GM19397 (cell line): ENCODE measurements around the gene RNLS.

Source experiments
- ATAC-seq: cut with Tn5 transposase; IDR thresholded peaks from one replicate; pipeline ENCODE4 v1.9.1; 2021; ENCODE audit warnings: mild to moderate bottlenecking, moderate library complexity; ENCODE audit not compliant: unreplicated experiment

The RNLS gene

DNA sequence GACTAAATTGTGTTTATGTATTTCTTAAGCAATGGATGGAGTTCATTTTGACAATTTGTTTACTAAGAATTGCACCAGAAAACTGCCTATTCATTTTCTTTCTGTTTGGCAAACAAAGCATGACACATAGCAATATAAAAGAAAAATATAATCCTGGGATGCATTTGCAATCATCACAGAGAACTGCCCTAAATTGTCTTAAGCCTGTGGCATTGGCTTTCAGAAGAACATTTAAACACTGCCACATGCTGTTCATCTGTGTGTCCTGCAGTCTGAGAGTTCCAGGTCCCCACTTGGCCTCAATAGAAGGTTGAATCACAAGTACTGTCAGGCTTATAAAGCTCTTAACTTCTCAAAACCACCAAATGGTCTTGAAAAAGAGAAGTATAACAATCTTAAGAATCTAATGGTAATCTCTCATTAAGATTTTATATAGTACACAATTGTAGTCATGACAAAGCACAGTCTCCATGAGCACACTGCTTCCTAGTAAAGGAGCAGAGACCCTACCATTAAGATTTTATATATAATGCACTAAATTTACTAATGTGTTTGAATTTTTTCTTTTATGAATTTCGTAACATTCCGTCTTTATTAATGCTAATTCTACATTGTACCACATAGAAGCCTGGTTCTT is 29.9 kb downstream of the RNLS start:
- ATAC-seq: no peak

DNA sequence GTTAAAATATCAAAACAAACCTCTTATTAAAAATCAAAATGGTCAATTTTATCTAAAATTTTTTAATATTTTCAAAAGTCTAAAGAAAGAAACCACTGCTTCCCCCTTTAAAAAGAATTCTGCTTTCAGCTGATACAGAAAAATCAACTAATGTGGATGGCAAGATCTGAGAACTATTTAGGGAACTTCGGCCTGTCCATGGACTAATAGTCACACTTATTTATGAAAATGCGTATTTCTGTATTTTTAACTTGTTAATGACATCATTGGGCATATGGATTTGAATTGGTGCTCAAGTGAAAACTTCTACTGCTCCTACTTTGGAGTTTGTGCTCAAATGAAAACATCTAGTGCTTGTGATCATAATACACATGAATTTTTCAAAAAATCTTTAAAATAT is 31.9 kb downstream of the RNLS start:
- no peak for ATAC-seq

DNA sequence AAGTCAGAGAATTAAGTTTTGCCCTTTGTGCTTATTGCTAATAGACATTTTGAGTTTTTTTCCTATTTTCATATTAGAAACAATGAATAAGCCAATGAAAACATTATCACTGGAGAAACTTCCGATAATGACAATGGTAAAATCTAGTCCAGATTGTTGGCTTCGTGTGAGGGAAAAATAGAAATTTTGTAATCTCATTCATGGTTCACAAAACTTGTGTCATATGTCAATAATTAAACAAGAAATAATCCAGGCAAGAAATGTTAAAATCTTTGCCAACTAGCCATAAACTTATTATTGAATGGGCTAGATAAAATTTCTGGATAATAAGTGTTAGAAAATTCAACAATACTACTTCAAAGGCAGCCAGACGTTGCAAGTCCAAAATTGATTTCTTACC is 36.6 kb downstream of the RNLS start:
- no peak for ATAC-seq

DNA sequence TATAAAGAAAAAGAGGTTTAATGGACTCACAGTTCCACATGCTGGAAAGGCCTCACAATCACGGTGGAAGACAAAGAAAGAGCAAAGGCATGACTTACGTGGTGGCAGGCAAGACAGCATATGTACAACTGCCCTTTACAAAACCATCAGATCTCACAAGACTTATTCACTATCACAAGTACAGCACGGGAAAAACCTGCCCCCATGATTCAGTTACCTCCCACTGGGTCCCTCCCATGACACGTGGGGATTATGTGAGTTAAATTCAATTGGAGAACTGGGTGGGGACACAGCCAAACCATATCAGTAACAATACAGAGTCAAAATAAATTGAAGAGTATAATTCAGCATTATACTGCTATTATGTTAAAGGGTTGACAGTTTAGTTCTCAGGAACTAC is 37.8 kb downstream of the RNLS start:
- ATAC-seq: no peak

DNA sequence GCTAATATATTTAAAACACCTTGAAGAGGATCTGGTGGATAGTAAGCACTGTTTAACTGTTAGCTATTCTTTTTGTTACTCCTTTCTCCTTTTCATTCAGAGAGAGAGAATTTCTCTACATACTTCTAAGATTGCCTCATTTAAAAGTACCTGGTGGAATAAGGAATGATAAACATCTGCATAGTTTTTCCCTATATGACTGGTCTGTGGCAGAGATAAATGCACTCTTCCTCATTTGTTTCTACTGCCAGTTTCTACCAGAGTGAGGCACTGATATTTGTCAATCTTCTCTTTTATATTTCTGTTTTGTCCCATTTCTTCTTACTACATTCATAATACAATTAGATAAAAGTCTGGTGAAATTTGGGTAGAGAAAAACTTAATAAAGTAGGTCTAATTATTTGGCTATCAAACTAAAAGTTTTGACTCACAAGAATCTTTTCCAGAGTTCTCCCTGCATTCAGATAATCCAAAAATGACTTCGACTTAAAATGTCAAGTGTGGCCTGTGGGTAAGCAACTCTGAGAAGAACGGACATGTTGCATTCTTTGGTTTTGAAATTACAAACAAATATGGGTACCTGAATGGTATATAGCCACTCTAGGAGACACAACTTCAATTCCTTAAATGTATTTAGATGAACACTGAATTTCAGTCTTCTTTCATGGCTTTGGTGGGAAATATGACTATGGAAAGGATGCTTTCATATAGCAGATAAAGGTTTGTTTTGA is 38.8 kb downstream of the RNLS start:
- no peak for ATAC-seq

DNA sequence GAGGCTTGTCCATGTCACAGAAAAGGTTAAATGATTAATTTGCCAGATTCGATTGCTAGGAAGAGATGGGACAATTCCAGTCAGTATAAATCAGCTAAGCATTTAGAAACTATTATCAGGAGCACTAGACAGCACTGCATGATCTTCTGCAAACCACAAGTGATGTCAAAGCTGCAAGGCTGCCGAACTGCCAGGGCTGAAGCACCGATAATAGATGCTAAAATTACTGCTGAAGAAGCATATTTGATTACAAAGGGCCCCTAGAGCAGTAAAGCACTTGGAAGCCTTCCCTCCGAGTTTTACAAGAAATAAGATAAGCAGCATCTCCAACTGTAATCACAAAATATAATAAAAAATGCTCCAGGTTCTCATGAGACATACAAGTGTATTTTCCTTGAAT is 40.6 kb downstream of the RNLS start:
- ATAC-seq: no peak

DNA sequence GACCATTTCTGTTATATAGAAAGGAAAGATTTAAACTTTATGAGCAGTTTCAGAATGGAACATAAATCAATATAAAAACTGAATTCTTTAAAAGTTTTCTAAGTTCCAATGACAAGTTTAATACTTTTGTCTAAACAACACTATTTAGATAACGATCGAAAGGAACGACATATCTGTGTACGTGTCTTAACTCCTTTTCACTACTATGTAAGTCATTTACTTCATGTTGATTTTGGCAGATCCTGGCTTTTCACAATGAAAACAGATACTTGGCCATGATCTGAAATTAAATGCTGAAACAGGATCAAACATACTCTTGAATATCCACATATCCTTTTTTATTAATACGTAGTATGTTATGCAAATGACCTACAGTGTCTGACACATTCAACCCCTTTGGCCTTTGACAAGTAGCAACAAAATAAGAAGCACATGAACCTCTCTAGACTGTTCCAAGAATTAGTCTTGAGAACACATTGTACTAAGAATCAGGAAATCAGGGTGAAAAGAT is 41.9 kb downstream of the RNLS start:
- ATAC-seq: no peak

DNA sequence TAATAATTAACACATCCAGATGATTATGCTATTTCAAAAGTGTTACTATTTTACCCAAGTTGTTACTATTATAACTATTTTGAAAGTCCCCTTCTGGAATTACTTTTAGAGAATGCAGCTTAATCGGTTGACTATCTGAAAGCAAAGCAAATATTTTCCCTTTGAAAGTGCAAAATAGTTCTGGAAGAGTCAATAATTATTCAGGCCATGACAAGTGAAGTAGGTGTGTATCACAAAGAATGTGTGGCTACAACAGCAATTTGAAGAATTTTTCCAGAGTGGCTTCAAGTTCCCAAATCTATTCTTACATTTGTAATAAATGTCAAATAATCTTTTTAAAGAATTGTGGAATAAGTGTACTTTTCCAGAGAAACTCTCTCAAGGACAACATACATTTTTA is 42.8 kb downstream of the RNLS start:
- no peak for ATAC-seq

DNA sequence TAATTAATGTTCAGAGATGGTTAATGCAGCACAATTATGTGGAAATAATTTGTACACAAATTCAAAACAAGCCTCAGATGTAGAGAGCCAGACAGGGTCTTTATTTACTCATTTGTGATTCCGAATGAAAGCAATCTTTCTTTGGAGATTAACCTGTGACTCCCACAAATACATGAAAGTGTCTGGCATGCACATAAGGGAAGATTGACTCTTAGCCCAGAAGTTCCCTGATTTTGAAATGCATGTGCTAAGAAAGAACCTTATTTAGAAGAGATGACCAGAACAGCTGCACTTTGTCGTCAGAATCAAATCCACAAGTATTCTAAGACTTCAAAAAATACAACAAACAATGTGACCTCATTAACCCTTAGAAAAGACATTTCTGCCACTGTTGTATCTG is 45.1 kb downstream of the RNLS start:
- ATAC-seq: no peak

DNA sequence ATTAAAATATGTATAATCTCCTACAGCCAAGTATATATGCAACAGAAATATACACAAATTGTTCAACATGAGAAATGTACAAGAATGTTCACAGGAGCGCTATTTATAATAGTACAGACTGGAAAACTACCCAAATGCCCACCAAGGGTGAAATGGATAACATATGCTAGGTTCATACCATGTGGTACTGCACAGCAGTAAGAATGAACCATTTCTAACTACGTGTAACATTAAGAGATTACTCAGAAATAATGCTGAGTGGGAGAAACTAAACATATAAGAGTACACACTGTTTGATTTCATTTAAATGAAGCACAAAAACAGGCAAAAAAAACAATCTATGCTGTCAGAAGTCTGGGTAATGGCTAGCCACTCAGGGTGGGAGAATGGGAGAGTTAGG is 45.8 kb downstream of the RNLS start:
- ATAC-seq: no peak

DNA sequence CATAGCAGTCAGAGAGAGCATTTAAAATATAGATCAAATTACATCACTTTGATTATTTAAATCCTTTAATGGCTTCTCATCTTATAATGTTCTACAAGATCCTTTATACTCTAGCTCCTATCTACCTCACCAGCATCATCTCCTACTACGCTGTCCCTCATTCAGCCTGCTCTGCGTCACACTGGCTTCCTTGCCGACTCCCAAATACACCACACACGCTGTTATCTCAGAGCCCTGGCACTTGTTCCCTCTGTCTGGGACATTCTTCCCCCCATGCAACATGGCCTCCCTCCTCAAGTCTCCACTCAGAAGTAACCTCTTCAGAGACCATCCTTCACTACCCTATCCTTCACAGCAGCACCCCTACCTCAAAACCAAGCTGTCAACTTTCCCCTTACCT is 46.7 kb downstream of the RNLS start:
- no peak for ATAC-seq

DNA sequence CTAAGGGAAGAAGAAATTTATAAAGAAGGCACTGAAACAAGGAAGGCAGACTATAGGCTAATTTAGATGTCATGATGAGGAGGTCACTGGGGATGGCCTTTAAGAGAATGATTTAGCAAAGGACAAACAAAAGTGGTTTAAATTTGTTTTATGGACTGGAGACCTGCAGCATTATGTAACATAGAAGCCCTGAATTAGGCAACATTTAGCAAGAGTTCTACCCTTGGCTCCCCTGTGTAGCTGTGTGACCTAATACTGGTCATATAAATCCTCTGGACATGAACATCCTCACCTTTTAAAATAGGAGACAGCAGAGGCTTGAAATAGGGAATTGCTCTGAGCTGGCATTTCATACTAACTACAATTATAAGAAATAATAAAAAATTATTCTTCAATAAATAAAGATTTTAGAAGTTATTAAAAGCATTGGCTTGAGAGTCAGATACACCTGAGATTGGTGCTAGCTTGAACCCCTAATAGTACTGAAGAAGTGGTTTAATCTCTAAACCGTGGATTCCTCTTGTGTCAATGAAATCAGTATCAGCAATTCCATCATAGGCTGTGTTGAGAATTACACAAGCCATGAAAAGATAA is 48.9 kb downstream of the RNLS start:
- ATAC-seq: no peak

DNA sequence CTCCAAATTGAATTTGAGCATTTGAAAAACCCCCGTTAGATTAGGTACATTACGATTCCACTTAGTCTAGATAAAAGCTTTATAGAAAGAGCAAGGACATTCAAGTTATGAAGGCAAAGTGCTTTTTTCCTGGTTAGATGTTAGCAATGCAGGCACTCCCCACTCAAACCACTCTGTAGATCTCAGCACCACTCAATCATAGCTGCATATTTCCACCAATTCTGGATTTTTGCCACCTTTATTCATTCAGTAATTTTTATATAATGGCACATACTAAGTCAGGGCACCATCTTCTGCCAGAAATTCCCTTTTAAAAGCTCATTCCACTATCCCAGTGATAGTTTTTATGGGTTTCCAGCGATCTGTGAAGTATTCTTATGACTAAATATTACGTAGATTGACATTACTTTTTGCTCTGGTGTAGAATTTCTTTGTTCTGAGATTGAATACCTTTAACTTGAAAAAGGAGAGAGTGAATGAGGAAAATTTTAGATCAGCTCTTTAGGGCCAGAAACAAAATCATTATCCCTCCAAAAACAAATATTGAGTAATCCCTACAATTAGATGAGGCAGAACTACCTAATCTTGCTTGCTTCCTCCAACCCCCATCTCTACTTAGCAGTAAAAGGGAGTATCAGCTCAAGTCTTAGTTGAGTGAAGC is 51.6 kb downstream of the RNLS start:
- ATAC-seq: no peak

DNA sequence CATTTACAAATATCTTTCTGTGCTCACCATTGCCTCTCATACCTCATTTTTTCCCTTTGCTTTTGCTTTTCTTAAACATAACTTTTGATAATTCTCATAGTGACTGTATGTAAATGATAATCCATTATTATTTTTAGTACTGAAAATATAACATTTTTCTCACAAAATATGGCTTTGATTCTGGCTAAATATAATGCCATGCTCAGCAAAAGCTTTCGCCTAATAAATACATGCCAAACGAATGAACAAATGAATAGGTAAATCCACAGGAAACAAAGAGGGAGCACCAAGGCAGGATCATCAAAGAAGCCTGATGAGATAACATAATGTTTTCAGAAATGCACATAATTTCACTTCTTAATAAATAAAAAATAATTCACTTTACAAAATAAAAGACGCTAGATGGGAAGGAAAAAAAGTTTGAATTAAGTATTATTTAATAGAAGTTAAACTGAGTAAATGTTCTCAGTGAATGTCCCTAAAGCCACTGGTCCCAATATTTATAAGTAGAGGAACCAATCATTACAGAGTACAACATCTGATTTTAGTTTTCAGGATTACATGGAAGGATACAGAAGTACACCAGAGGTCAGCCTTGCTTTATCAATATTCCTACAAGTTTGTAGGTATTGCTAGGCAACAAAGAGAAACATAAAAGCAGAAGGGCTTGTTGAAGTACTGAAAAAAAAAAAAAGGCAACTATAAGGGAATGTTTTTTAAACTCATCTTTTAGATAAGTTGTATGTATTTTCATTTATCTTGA is 52.3 kb downstream of the RNLS start:
- ATAC-seq: no peak

DNA sequence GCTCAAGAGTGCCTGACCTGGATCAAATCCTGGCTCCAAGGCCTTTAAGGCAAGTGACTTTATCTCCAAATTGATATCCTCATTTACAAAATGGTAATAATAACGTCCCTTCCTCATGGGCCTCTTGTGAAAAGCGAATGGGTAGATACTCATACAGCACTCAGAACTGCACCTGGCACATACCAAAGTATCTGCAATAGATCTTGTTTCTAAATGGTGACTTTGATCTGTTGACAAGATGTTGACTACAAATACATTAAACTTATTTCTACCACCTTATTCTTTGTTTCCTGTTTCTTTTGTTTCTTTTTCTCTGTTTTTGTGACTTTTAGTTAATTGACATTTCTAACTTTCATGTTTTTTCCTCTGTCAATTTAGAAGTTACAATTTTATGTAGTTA is 53.0 kb downstream of the RNLS start:
- ATAC-seq: no peak

DNA sequence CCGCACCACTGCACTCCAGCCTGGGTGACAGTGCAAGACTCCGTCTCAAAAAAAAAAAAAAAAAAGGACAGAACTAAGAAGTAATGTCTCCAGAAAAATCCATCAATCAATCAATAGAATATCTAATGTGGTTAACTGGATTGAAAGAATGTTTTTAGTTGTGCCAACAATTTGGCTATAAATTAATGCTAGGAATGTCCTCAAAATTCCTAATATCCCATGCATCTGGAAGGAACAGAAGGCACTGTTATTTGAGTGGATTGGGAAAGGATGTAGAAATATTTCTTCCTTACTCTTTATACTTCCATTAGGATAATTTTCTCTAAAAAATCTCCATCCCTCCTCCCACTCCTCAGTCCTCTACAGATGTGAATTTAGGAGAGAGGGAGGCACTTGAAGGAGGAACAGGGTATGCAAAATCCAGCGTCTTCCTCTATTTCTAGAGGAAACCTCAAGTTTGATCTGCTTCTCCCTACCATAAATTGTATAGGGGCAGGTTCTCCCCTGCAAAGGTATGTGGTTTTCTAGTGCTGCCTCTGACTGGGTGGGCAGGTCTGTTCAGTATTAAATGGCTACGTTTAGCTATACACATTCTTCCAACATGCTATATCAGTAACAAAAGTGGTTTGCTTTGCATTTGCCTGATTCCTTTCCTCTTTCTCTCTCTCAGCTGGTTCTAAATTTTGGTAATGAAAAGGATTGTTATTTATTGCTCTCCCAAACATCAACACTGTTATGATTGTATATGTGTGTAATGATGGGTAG is 54.1 kb downstream of the RNLS start:
- ATAC-seq: no peak

DNA sequence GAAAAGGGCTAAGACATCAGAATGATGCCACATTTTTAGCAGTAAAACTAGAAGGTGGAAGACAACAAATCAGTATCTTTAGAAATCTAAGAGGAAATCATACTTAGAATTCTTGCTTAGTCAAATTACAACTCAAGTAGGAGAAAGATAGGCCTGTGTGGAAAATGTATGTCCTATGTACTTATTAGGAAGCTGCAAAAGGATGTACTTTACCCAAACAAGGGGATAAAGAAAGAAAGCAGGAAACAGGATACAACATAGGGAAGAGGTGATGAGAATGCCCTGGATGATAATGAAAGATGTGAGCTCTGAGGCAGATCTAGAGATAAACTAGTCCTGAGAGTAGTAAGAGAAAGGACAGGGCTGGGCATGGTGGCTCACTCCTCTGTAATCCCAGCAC is 54.9 kb downstream of the RNLS start:
- no peak for ATAC-seq

DNA sequence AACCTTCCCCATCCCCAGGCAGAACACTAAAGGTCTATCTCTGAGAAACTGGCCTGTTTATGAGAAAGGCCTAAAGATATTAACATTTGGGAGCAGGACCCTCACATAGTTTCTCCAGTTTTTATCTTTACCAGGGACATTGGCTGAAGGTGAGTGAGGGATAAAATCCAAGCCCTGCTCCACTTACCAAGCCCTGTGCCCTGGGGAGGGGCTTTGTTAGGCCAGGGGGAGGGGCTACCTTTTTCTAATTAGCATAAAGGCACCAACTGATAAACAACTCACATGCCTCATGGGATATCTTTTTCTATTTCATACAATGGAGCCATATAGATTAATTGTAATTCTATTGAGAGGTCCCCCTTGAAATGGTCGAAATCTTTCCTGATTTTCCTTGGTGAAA is 55.9 kb downstream of the RNLS start:
- no peak for ATAC-seq

DNA sequence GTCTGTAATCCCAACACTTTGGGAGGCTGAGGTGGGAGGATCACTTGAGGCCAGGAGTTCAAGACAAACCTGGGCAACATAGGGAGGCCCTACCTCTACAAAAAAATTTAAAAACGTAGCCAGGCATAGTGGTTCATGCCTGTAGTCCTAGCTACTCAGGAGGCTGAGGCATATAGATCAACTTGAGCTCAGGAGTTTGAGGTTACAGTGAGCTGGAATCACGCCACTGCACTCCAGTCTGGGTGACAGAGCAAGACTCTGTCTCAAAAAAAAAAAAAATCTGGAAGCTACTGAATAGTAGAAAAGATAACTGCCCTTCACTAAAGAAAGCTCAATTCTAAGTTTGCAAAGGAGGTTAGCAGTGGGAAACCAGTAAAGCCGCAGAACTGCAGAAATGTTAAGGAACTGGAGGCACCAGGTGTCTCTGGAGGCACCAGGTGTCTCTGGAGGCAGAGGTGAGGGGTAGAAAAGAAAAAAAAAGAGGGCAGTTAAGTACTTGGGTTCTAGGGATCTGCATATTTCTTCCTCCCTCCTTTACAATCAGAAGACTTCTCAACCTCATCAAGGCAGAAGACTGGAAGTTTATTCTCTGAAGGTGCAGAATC is 56.5 kb downstream of the RNLS start:
- no peak for ATAC-seq
